Erythroblast (primary cell): Measurements from ENCODE around the gene CRTAC1.

Experiments
- DNase-seq, 2 experiments: peaks; one replicate each; lab custom pipeline; 2025; lab: John Stamatoyannopoulos, UW
- GATA1 ChIP-seq: IDR thresholded peaks from 2 replicates; pipeline ENCODE4 v1.6.1; 2011; ENCODE audit warnings: low read depth, mild to moderate bottlenecking, control low read depth, low read length, moderate library complexity
- POLR2A ChIP-seq: IDR thresholded peaks from 2 replicates; pipeline ENCODE4 v1.6.1; 2011; ENCODE audit warnings: mild to moderate bottlenecking, low read length

The CRTAC1 gene

GRCh38 chr10:97903128-97904017 is 127.0 kb downstream of the CRTAC1 start:
- no peak for TF ChIP-seq POLR2A
- no peak for TF ChIP-seq GATA1
- no peak for DNase-seq

GRCh38 chr10:97901381-97901780 is 129.0 kb downstream of the CRTAC1 start:
- TF ChIP-seq GATA1, result no peak
- TF ChIP-seq POLR2A, result no peak
- no peak for DNase-seq

GRCh38 chr10:97898429-97898828 is 132.0 kb downstream of the CRTAC1 start:
- TF ChIP-seq POLR2A, result no peak
- TF ChIP-seq GATA1, result no peak
- DNase-seq, result no peak

DNA sequence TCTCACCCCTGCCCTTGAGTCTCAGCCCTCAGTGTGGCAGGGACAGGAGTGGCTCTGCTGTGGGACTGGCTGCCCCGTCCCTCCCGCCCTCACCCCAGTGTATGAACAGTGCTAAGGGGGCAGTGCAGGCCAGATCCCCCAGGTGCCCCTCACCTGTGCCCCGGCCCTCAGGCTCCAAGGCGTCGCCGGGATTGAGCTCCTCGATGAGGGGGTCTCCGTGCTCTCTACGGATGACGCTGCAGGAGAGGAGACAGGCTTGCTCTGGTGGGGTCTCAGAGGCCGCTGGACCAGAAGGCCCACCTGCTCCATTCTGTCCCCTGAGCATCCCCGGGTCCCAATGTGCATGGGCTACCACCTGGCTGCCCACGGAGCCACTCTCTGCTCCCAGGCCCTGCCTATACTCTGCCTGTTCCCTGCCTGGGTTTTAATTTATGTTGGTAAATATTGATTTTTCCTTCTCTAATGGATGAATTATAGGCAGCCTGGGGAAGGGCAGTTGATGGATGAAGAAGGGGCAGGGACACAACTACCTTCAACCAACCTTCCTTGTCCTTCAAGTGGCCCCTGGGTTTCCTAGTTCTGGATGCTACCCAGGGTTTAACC is 133.6 kb downstream of the CRTAC1 start:
- no peak for TF ChIP-seq GATA1
- TF ChIP-seq POLR2A, result no peak
- DNase-seq, result no peak

DNA sequence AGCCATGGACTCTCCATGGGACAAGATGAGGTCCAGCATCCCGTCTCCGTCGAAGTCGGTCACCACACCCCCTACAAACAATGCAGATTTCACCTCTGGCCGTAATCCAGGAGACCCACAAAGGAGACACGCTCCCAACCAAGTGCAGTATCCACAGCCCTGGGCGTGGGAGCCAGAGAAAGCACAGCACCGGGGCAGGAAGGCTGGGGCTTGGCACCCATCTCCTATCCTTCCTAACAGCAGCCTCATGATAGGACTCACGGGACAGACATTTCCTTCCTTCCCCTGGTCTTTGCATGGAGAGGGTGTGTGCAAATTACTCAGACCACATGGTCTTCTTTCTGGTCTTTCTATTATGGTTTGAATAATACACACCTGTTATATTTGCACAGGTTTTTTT is 134.5 kb downstream of the CRTAC1 start:
- TF ChIP-seq POLR2A (no peak), GATA1 (no peak)
- DNase-seq, result no peak

- no peak for TF ChIP-seq GATA1
- TF ChIP-seq POLR2A, result no peak
- no peak for DNase-seq
Observed at GRCh38 chr10:97895084-97895483, 135.3 kb downstream of the CRTAC1 start.

- TF ChIP-seq POLR2A (no peak), GATA1 (no peak)
- DNase-seq, result no peak
Observed at GRCh38 chr10:97894092-97894491, 136.3 kb downstream of the CRTAC1 start.

DNA sequence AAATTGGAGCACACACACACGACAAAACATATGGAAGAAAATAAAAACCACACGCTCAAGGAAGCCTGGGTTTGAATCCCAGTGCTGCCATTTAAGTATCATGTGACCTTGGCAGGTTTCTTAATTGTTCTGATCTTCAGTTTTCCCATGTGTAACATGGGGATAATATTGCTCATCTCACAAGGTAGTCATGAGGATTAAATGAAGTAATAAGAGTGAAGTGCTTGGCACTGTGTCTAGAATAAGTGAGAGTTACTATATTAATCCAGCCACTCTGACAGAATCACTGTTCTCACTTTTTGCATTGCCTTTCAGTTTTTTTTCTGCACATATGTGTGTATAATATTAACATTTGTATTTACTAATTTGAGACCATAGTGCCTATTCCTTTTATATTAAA is 137.5 kb downstream of the CRTAC1 start:
- no peak for TF ChIP-seq POLR2A
- TF ChIP-seq GATA1, result no peak
- DNase-seq, result no peak

DNA sequence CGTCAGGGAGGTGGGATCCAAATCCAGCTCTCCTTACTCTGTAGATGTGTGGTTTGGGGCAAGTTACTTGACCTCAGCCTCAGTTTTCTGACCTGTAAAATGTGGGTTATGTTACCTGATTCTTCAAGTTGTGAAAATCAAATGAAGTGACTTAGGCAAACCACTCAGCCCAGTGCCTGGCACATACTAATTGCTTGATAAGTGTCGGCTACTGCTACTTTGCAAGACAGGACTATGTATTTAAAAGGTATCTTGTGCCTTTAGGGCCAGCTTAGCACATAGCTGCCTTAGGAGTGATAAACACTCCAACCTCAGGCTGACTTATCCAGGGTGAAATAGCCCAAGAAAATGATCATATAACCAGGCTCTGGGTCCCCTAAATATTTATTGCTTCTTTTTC is 137.9 kb downstream of the CRTAC1 start:
- no peak for DNase-seq
- TF ChIP-seq POLR2A, result no peak

GRCh38 chr10:97891497-97892167 is 138.8 kb downstream of the CRTAC1 start:
- TF ChIP-seq GATA1 (no peak), POLR2A (no peak)
- no peak for DNase-seq

GRCh38 chr10:97889461-97890265 is 140.8 kb downstream of the CRTAC1 start:
- DNase-seq, result no peak
- no peak for TF ChIP-seq POLR2A
- TF ChIP-seq GATA1, result no peak

- TF ChIP-seq GATA1 (no peak), POLR2A (no peak)
- DNase-seq, result no peak
Observed at GRCh38 chr10:97888641-97889262, 141.7 kb downstream of the CRTAC1 start.

- DNase-seq, result no peak
- TF ChIP-seq POLR2A, result no peak
- TF ChIP-seq GATA1, result no peak
Observed at GRCh38 chr10:97888134-97888533, 142.3 kb downstream of the CRTAC1 start.
